ENCODE data around the gene ATXN1.

DNA sequence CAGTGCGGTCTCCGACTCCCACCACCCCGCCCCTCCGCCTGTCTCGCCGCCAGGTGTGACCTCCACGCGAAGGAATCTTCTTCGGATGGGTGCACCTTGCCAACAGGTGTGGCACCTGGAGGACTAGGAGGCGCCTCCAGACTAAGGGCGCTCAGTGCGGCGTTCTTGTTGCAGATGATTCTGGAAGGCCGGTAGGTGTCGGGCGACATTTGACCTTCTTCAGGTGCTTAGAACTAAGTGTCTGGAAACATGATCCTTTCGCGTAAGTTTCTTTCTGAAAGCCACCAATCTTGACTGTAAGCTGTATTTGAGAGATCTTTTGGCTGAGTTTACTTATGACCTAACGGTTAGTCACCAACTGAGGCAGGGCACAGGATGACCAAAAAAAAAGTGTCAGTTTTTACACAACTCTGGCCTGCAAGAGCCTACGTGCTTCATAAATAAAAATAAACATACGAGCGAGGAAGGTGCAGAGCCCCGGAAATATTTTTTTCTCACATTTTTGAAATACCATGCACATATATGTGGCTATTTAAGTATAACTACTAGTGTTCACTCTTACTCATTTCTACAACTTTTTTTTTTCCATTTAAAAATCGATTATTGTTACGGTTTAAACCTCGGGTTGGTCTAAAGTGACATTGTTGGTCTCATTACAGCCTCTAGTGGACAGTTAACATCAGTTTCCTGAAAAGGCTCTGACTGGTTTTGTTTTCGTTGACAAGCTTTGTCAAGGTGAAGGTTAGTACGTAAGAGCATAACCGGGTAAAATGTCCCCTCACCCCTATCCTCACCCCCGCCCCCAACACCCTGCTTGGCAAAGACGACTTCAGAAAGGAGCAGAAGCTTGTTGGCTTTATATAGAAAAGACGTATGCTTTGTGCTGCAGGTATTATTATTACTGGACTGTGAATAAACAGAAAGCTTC, 1.6 kb upstream of the ATXN1 start:
- TF ChIP-seq CTCF (IDR thresholded peaks at IDR 0.05; ENCODE audit: insufficient read depth, low read length) (peak; percentile 71), GABPA (IDR thresholded peaks at IDR 0.05; ENCODE audit: low read depth) (no peak)

Data from HL-60 (cell line).